Osteoblast (primary cell): ENCODE measurements around the gene DSC2. TPM values are rescaled to one million over a fixed set of nuclear protein-coding genes. Genes with fewer than 3 reads are reported as not detected.
"Not testable (repeated sequence)": the region's sequence is repeated elsewhere in the genome, so short reads cannot be mapped to it uniquely, and the experiment has no call there.

Experiments used
- DNase-seq: peaks from one replicate; pipeline ENCODE4 v3.0.0; 2011; ENCODE audit warnings: low spot score, mixed read lengths; ENCODE audit not compliant: insufficient read length; ENCODE audit errors: missing footprints
- H2AFZ ChIP-seq: 2 replicates; pipeline ENCODE4 v1.6.0; 2011; ENCODE audit warnings: mild to moderate bottlenecking, low read length
- H3K27ac ChIP-seq: 2 replicates; pipeline ENCODE4 v1.5.1; 2011; ENCODE audit warnings: mild to moderate bottlenecking, low read depth, low read length, moderate library complexity
- H3K27me3 ChIP-seq: 2 replicates; pipeline ENCODE4 v1.6.0; 2012; ENCODE audit warnings: mild to moderate bottlenecking, control low read depth, inconsistent platforms, low read length, moderate library complexity; ENCODE audit not compliant: insufficient read depth
- H3K36me3 ChIP-seq: 2 replicates; pipeline ENCODE4 v1.5.1; 2011; ENCODE audit warnings: mild to moderate bottlenecking, low read length, control low read depth, moderate library complexity; ENCODE audit not compliant: insufficient read depth
- H3K4me1 ChIP-seq: 2 replicates; pipeline ENCODE4 v1.5.1; 2011; ENCODE audit warnings: mild to moderate bottlenecking, low read length, control low read depth, moderate library complexity; ENCODE audit not compliant: insufficient read depth
- H3K4me2 ChIP-seq: 2 replicates; pipeline ENCODE4 v1.6.0; 2011; ENCODE audit warnings: mild to moderate bottlenecking, low read length; ENCODE audit not compliant: insufficient read depth
- H3K4me3 ChIP-seq: fragments of 200-600 bp; sonication (generic); 3 replicates; pipeline ENCODE4 v1.5.1; 2012; ENCODE audit warnings: mild to moderate bottlenecking, low read length, inconsistent platforms; ENCODE audit not compliant: insufficient read depth
- H3K79me2 ChIP-seq: 2 replicates; pipeline ENCODE4 v1.6.0; 2012; ENCODE audit warnings: mild to moderate bottlenecking, low read length, control low read depth, inconsistent platforms; ENCODE audit not compliant: insufficient read depth
- H3K9me3 ChIP-seq: 2 replicates; pipeline ENCODE4 v1.5.1; 2011; ENCODE audit warnings: low read depth, low read length, control low read depth
- H4K20me1 ChIP-seq: 2 replicates; pipeline ENCODE4 v1.6.0; 2012; ENCODE audit warnings: mild to moderate bottlenecking, low read length, control low read depth; ENCODE audit not compliant: insufficient read depth
- CTCF ChIP-seq: IDR thresholded peaks from 2 replicates; pipeline ENCODE4 v1.5.1; 2011; ENCODE audit warnings: mild to moderate bottlenecking, low read depth, low read length, moderate library complexity; ENCODE audit errors: extremely low read depth
- total RNA-seq: library from RNA; depleted of rRNA; stranded (reverse); fragments of >200 nt; gene quantifications from 2 replicates; pipeline ENCODE4 v1.2.3, GENCODE V29; 2012

The DSC2 gene
- total RNA-seq, 1 donor: 0.36 TPM

GRCh38 chr18:31034541-31034940, 67.7 kb downstream of the DSC2 start:
- H3K36me3 ChIP-seq: no peaks in the 10 kb centered on the region
- no peaks in the 10 kb centered on the region for H3K79me2 ChIP-seq
- H3K27me3 ChIP-seq: no peaks in the 10 kb centered on the region
- no peak overlapping the region for H3K4me2 ChIP-seq
- no peak for TF ChIP-seq CTCF
- no peak for DNase-seq
- H4K20me1 ChIP-seq: no peaks in the 10 kb centered on the region
- no peaks in the 10 kb centered on the region for H3K9me3 ChIP-seq
- H3K4me3 ChIP-seq: no peak overlapping the region
- H3K4me1 ChIP-seq: no peaks in the 10 kb centered on the region
- H3K27ac ChIP-seq: no peak overlapping the region
- H2AFZ ChIP-seq: no peak overlapping the region

GRCh38 chr18:31030574-31031278, 71.5 kb downstream of the DSC2 start:
- Histone ChIP-seq H2AFZ (no peak overlapping the region), H3K4me3 (no peak overlapping the region), H3K36me3 (no peaks in the 10 kb centered on the region), H3K9me3 (no peaks in the 10 kb centered on the region), H3K27ac (no peak overlapping the region), H3K27me3 (no peaks in the 10 kb centered on the region), H3K4me1 (no peaks in the 10 kb centered on the region), H3K79me2 (no peaks in the 10 kb centered on the region), H3K4me2 (no peak overlapping the region), H4K20me1 (no peaks in the 10 kb centered on the region)
- no peak for DNase-seq
- no peak for TF ChIP-seq CTCF

GRCh38 chr18:31015715-31016434, 86.3 kb downstream of the DSC2 start:
- no peak for DNase-seq
- H2AFZ ChIP-seq: no peak overlapping the region
- no peak overlapping the region for H3K4me2 ChIP-seq
- no peaks in the 10 kb centered on the region for H3K9me3 ChIP-seq
- H3K27me3 ChIP-seq: no peaks in the 10 kb centered on the region
- H3K27ac ChIP-seq: no peak overlapping the region
- H3K4me1 ChIP-seq: no peaks in the 10 kb centered on the region
- H3K36me3 ChIP-seq: no peaks in the 10 kb centered on the region
- no peak for TF ChIP-seq CTCF
- no peaks in the 10 kb centered on the region for H3K79me2 ChIP-seq
- no peak overlapping the region for H3K4me3 ChIP-seq
- H4K20me1 ChIP-seq: no peaks in the 10 kb centered on the region

GRCh38 chr18:31011455-31011854, 90.8 kb downstream of the DSC2 start:
- H3K4me3 ChIP-seq, H4K20me1 ChIP-seq, H3K27ac ChIP-seq, H3K4me2 ChIP-seq, H3K4me1 ChIP-seq, H2AFZ ChIP-seq, DNase-seq, H3K36me3 ChIP-seq, H3K79me2 ChIP-seq, H3K27me3 ChIP-seq, H3K9me3 ChIP-seq: not testable (repeated sequence)
